Activated CD8-positive, alpha-beta memory T cell treated with anti-CD3 and anti-CD28 coated beads for 4 hours (primary cell): ENCODE data around the gene SMIM13.

ENCODE experiments used
- DNase-seq, 2 donors: peaks; one replicate each; pipeline ENCODE4 v3.0.0-alpha.2; 2020; ENCODE audit warnings: low read depth in 2 of 2

Gene SMIM13

DNA sequence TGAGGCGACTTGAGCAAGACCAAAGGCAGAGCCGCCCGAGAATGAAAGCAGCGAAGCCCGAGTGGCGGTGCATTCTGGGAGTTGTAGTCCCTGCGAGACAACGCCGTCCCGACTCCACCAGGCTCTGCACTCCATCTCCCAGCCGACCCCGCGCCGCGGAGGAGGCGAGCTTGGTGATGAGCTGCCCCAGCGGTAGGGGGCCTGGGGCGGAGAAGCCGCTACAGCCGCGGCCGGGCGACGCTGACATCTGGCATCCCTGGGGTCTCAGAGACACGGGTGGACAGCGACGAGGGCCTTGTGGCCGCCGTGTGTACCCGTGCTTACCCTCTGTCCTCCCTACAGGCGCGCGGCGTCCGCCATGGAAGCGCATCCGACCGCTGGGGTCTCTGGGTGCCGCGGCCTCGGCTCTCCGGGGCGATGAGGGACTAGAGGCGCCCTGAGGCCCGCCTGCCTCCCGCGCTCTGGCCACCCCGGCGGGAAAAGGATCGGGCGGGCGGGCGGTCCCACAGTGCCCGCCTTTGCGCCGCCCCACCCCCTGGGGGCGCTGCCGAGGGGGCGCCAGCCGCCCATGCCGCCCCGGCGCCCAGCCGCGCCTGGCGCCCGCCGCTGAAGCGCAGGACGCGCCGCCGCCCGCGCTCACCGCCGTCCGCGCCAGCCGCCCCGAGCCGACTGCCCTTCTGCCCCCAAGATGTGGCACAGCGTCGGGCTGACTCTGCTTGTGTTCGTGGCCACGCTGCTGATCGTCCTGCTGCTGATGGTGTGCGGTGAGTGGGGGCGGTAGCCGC lies at the start of gene SMIM13:
Gene SMIM13, plus strand, starts transcription at position 209 of the 785 bp plus-strand sequence. Its CDS starts 480 bp downstream, at position 689.
- peak; percentile 88 to 90 for DNase-seq

DNA sequence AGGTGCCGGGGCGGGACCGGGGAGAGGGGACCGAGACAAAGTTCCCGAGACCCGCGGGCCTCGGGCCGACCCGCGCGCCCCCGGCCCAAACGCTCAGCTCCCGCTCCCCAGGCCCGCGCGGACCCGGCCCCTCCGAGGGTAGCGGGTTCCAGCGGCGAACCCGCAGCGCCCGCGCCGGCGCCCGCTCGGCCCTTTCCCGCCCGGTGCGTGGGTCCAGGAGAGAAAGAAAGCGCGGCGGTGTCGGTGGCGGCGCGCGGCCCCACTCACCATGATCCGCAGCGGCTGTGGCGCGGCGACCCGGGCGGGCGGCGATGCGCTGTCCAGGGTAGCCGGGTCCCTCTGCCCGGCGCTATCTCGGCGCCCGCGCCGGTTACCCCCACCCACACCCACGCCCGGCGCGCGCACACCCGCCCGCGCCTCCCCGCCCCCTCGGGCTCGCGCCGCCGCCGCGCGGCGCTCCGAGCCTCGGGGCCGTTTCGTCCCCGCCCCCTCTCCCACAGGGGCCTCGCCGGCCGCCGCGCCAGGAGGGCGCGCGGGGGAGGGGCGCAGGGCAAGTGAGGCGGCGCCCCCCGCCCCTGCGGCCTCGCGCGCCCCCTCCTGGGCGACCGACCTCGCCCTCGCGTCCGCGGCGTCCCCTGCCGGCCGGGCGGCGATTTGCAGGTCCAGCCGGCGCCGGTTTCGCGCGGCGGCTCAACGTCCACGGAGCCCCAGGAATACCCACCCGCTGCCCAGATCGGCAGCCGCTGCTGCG lies 49.5 kb upstream of the SMIM13 start, which contains the start of gene ELOVL2:
Gene ELOVL2, minus strand, starts transcription at position 345 of the 751 bp plus-strand sequence. Its CDS starts 75 bp downstream, at position 270.
- no peak for DNase-seq

DNA sequence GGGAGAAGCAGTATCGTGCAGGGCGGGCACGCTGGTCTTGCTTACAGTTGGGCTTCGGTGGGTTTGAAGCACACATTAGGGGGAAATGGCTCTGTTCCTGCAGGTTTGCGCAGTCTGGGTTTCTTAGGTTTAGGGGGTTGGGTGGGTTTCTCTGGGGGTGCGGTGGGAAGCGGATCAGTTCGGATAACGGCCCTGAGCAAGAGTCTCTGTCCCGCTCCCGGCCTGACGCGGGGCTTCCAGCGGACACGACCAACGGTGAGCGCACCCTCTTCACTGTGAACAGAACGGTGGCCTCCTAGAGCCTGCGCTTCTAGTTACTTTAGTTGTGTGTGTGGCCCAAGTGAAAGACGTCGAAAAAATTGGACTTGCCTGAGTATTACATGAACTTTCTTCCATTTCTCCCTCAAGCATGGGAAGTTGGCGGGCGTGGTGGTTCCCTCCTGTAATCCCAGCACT lies 48.9 kb upstream of the SMIM13 start:
- DNase-seq = no peak

GRCh38 chr6:11050731-11051130 lies 42.9 kb upstream of the SMIM13 start:
- DNase-seq = no peak

DNA sequence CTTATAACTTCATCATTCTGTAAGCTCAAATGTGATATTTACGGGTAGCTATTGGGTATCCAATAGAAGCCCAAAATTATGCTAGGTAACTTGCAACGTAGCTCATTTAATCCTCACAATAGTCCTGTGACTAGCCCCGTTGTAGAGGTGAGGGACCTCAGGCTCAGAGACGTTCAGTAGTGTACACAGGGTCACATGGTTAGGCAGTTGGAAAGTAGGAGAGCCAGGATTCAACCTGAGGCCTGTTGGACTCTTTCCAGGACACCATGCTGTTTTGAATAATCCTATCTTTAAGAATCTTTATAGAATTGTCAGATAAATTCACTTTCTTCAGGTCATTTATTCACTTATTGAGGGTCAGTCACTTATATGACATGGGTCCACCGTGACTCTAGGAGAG lies 40.3 kb upstream of the SMIM13 start:
- no peak for DNase-seq

- DNase-seq = no peak
Measured at GRCh38 chr6:11054722-11055121, 38.9 kb upstream of the SMIM13 start.

DNA sequence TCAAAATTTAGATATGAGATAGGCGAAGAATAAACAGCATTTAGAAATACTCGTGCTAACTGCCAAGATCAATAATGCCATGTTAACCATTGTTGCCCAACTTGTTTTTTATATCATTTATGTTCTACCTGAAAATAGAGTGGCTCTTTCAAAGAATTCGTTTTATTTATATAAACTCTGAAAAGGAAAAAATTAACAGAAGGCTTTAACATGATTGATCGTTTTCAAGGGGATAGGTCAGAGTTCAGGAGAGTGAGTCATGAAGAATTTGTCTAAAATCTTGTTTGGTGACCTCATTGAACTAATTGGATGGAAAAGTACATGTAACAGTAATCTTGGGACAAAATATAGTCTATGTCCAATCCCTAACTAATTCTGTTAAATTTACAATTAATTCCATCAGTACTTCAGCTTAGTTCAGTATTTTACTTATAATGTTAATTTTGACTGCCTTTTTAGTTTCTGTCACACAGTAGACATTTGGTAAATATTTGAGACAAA lies 38.5 kb upstream of the SMIM13 start:
- DNase-seq = no peak

GRCh38 chr6:11056871-11057270 lies 36.8 kb upstream of the SMIM13 start:
- no peak for DNase-seq

GRCh38 chr6:11058406-11058805 lies 35.2 kb upstream of the SMIM13 start:
- no peak for DNase-seq

GRCh38 chr6:11062083-11062482 lies 31.6 kb upstream of the SMIM13 start:
- no peak for DNase-seq

- DNase-seq = no peak
Measured at GRCh38 chr6:11062715-11063114, 30.9 kb upstream of the SMIM13 start.

DNA sequence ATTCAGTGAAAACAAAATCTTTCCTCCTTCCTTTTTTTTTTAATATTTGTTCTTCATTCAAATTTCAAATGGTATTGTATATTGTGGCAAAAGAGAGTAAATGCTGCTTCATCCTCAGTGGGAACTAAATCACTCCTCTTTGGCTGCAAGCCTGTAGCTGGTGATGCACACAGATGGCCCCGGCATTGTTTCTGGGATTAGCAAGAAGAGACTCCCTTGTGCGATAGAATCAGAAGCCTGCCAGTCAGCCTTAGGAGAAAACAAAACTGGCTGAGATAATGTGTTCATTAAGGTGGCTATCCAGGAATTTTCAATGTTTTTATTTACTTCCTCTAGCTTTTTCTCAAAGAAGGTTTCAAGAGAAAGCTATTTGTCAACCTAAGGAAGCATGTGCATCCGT lies 28.8 kb upstream of the SMIM13 start:
- DNase-seq = no peak

GRCh38 chr6:11065436-11066202 lies 28.0 kb upstream of the SMIM13 start:
- DNase-seq = no peak

- no peak for DNase-seq
Measured at GRCh38 chr6:11066505-11067347, 26.9 kb upstream of the SMIM13 start.

DNA sequence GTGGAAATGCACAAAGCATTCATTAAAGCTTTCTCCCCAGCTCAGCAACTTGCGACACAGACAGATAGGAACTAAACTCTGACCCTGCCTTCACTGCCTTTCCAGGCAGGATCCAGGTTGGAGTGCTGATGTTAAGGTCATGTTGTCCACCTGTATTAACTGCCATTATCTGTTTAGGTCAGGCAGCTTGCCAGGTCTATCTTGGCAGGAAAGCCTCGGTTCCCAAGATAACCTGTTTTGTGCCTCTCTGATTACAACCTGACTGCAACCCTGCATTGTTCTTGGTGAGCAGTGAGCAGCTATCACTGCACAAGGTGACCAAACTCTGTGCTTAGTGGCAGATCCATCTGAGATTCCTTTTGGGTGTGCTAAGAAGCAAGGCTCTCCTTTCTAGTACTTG lies 26.3 kb upstream of the SMIM13 start:
- no peak for DNase-seq

DNA sequence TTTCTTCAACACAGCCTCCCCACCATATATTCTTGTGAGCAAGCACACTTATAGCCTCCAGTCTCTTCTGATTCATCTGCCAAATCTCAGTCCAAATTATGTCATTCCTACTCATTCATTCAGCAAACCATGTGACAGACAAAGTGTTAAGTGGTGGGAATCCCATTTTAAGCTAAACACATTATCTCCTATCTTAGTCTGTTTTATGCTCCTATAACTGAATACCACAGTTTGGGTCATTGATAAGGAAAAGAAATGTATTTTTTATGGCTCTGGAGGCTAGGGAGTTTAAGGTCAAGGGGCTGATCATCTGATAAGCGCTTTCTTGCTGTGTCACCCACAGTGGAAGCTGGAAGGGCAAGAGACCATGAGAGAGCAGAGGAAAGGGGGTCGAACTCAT lies 23.9 kb upstream of the SMIM13 start:
- DNase-seq = no peak

GRCh38 chr6:11072101-11072500 lies 21.5 kb upstream of the SMIM13 start:
- DNase-seq = no peak

- no peak for DNase-seq
Measured at GRCh38 chr6:11076540-11076939, 17.1 kb upstream of the SMIM13 start.

GRCh38 chr6:11078266-11078665 lies 15.4 kb upstream of the SMIM13 start:
- no peak for DNase-seq

DNA sequence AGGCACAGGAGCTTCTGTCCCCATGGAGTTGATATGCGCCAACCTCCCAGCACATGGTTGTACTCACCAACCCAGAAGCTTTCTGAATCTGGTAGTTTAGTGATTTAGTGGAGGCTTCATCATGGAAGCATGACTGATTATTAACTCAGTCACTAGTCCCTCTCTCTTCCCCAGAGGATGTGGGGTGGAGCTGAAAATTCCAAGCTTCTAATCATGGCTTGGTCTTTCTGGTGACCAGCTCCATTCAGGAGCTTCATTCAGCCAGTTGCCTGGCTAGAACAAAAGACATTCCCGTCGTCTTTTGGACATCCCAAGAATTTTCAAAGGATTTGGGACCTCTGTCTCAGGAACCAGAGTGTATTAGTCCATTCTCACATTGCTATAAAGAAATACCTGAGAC lies 13.3 kb upstream of the SMIM13 start:
- DNase-seq = no peak

DNA sequence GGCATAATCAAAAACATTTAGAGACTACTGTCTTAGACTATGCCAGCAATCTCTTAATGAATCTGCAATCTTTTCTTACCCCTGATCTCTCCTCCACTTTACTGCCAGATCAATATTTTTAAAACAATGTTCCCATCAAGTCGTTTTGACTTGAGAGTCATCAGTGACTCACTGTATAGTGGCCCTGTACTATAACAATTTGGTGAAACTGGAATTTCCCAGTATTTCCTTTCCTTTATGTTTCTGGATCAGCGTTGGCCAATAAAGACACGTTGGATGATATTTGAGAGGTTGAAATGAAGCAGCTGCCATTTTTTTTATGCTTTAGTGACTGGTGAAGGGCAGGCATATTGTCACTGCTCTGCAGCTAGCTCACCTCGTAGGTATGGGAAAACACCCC lies 10.1 kb upstream of the SMIM13 start:
- DNase-seq = no peak
